ENCODE measurements around the gene LAMTOR2. TPM values are rescaled to one million over a fixed set of nuclear protein-coding genes. Genes with fewer than 3 reads are reported as not detected.

Gene LAMTOR2
- total RNA-seq, 1 experiment from 2014 or later = 60.2 TPM

GRCh38 chr1:156064615-156065014 lies 10.0 kb downstream of the LAMTOR2 start (continued):
- TF ChIP-seq SRF (IDR thresholded peaks at IDR 0.05; ENCODE audit: low read depth) (no peak), CBX3 (IDR thresholded peaks at IDR 0.05; ENCODE audit: low read depth) (no peak), POLR2AphosphoS5 (IDR thresholded peaks at IDR 0.05; ENCODE audit: low read depth, low read length) (no peak)

GRCh38 chr1:156065212-156065611 lies 10.6 kb downstream of the LAMTOR2 start:
- H3K4me3 ChIP-seq (replicated peaks in 1 of 2; ENCODE audit: low read depth in 1 of 2, low read length in 2 of 2) = no peak overlapping the region
- no peaks in the 10 kb centered on the region for H3K9me2 ChIP-seq (ENCODE audit: insufficient read depth)
- peaks cover 63% of the 10 kb centered on the region for H3K79me2 ChIP-seq (ENCODE audit: insufficient read depth, low read length)
- peaks cover 0 to 12% of the 10 kb centered on the region in 2 experiments; a peak in 1 of 4 replicates for H3K4me1 ChIP-seq (ENCODE audit: control insufficient read depth in 1 of 2, insufficient read depth in 2 of 2, low read length in 2 of 2)
- no peaks in the 10 kb centered on the region for H4K20me1 ChIP-seq (ENCODE audit: insufficient read depth)
- no peak for ATAC-seq
- POLR2A ChIA-PET = no interaction called here
- H3K36me3 ChIP-seq (ENCODE audit: control insufficient read depth in 1 of 2, insufficient read depth in 2 of 2, low read length in 2 of 2) = peaks cover 17 to 26% of the 10 kb centered on the region in 2 experiments
- H3K4me2 ChIP-seq (ENCODE audit: low read length) = no peak overlapping the region
- H3K27ac ChIP-seq (ENCODE audit: low read depth, low read length) = no peak overlapping the region
- no peak overlapping the region for H3K9ac ChIP-seq (ENCODE audit: low read length)
- no peaks in the 10 kb centered on the region for H3K27me3 ChIP-seq (ENCODE audit: insufficient read depth, low read length)
- intact Hi-C loops (cut with micrococcal nuclease) = loop anchor here (10.0 kb wide), 1 partner anchor 60 kb away; no protein-coding TSS in a partner anchor
- no TSS peak for BruUV-seq (replicated peaks)
- no peak overlapping the region for H2AFZ ChIP-seq (ENCODE audit: low read depth, low read length, poor library complexity, severe bottlenecking)
- no peaks in the 10 kb centered on the region for H3K9me3 ChIP-seq (ENCODE audit: control insufficient read depth in 1 of 2, insufficient read depth in 1 of 2, low read depth in 1 of 2, low read length in 2 of 2)
- CTCF ChIA-PET = no interaction called here
- TF ChIP-seq CTCF (IDR thresholded peaks at IDR 0.05 in 2 of 3, conservative IDR thresholded peaks at IDR 0.05 in 1 of 3; ENCODE audit: borderline replicate concordance in 1 of 3, insufficient read depth in 1 of 3, low read depth in 2 of 3, low read length in 2 of 3) = no peak
- no peak for TF ChIP-seq SIN3A (IDR thresholded peaks at IDR 0.05; ENCODE audit: low read depth)
- TF ChIP-seq ZNF274 (IDR thresholded peaks at IDR 0.05; ENCODE audit: low read depth, low read length) = no peak
- no peak for TF ChIP-seq EGR1 (IDR thresholded peaks at IDR 0.05; ENCODE audit: low read depth)
- no peak for TF ChIP-seq ATF3 (IDR thresholded peaks at IDR 0.05)
- TF ChIP-seq EZH2phosphoT487 (IDR thresholded peaks at IDR 0.05; ENCODE audit: borderline replicate concordance) = no peak
- RAD21 ChIA-PET (ENCODE audit: low non-redundant PET in 1 of 2, low total read pairs in 2 of 2, uncharacterized antibody in 2 of 2, unreplicated experiment in 2 of 2) = interaction anchor here in 1 of 2 experiments (1.6 kb wide), 1 partner anchor 76 kb away, joined by 5 read pairs; no protein-coding TSS in a partner anchor
- DNase-seq (ENCODE audit: low read depth, low spot score) = no peak

Measured in HCT116 (cell line).